NB4 (cell line): ENCODE results near the gene PODNL1.

Source experiments
- MAX ChIP-seq: IDR thresholded peaks from 2 replicates; pipeline ENCODE4 v1.6.1; 2011; ENCODE audit warnings: low read depth, low read length
- MYC ChIP-seq: IDR thresholded peaks from 2 replicates; pipeline ENCODE4 v1.6.1; 2011; ENCODE audit warnings: low read depth, low read length
- POLR2A ChIP-seq: IDR thresholded peaks from 2 replicates; pipeline ENCODE4 v1.6.1; 2011; ENCODE audit warnings: mild to moderate bottlenecking; ENCODE audit not compliant: insufficient read length; ENCODE audit errors: extremely low read depth
- TF ChIP-seq, protein P1 (sequence below): IDR thresholded peaks from one replicate; pipeline ENCODE4 v1.5.1; 2012; ENCODE audit warnings: low read depth, low read length

DNA sequence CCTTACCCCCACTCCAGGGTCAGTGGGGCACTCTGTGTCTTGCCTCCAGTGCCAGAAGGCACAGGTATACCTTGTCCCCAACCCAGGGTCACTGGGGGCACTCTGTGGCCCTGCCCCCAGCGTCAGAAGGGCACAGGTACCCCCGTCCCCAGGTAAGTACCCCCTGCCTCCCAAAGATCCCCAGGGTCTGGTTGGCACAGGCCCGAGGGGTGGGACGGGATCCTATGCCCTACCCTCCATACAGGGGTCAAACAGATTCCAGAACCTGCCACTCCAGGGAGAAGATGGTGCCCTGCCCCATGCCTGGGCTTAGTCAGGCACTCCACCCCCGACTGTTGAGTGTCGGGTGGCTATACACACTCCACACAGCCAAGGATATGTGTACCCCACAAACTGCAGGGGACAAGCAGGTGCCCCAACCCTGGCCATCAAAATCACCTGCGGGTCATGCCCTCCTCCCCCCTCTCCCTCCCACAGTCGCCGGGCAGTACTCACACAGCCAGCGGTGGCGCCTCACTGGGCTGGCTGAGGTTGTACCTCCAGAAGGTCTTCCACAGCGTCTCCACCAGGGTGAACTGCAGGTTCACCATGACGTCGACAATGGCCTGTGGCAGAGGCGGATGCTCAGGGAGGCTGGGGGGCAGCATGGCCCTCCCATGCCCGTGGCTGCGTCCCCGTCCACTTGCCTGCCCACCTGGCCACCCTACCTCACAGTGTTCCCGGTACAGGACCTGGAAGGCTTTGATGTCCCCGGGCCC lies 27.9 kb upstream of the PODNL1 start:
- TF ChIP-seq, protein P1, sequence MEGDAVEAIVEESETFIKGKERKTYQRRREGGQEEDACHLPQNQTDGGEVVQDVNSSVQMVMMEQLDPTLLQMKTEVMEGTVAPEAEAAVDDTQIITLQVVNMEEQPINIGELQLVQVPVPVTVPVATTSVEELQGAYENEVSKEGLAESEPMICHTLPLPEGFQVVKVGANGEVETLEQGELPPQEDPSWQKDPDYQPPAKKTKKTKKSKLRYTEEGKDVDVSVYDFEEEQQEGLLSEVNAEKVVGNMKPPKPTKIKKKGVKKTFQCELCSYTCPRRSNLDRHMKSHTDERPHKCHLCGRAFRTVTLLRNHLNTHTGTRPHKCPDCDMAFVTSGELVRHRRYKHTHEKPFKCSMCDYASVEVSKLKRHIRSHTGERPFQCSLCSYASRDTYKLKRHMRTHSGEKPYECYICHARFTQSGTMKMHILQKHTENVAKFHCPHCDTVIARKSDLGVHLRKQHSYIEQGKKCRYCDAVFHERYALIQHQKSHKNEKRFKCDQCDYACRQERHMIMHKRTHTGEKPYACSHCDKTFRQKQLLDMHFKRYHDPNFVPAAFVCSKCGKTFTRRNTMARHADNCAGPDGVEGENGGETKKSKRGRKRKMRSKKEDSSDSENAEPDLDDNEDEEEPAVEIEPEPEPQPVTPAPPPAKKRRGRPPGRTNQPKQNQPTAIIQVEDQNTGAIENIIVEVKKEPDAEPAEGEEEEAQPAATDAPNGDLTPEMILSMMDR, result no peak
- TF ChIP-seq POLR2A (no peak), MAX (no peak), MYC (no peak)
